ENCODE data around the gene IL1B.

Gene IL1B

DNA sequence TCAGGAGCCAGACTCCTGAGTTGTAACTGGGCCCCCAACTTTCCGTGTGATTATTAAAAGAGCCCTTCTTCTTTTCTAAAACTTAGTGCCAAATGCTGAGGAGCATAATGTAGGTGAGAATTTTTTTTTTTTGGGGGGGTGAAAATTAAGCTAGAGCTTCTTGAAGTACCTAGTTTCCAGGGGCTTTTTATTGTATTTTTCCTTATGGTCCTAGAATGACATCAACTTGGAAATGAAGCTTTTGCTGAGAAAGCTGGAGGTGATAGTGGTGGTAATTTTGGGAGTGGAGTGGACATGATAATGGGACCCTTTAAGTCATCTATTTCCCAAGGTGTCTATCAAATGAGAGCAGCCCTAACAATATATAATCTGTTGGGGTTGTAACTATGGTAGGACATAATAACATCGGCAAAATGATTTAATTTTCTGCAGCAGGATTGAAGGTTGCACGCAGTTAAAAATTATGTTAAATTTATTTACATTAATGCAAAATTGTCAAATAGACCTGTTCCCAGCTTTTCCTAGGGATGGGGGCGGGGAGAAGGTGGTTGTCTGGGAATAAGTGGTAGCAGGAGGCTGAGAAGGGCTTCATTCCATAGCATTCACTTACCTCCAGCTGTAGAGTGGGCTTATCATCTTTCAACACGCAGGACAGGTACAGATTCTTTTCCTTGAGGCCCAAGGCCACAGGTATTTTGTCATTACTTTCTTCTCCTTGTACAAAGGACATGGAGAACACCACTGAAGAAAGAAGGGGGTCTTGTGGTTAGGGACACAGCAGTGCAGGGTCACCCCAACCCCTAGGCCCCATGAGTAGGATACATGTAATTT, 5.7 kb downstream of the IL1B start:
- Histone ChIP-seq H3K4me1 (ENCODE audit: control insufficient read depth in 1 of 2, insufficient read depth in 2 of 2, low read length in 2 of 2) (peaks cover 0 to 5% of the 10 kb centered on the region in 2 experiments), H3K4ac (ENCODE audit: low read depth, low read length) (no peak overlapping the region), H4K12ac (ENCODE audit: low read depth, low read length) (no peak overlapping the region), H2BK5ac (ENCODE audit: low read depth, low read length, poor library complexity) (no peak overlapping the region), H4K91ac (ENCODE audit: low read depth, low read length) (no peak overlapping the region), H3K27me3 (ENCODE audit: insufficient read depth, low read length) (no peaks in the 10 kb centered on the region), H3K79me1 (ENCODE audit: low read length) (no peaks in the 10 kb centered on the region), H2BK120ac (ENCODE audit: insufficient read depth, low read length, poor library complexity) (no peak overlapping the region), H3K4me3 (ENCODE audit: low read depth, low read length) (no peak overlapping the region), H3K9me3 (ENCODE audit: insufficient read depth, low read depth, low read length) (no peaks in the 10 kb centered on the region), H2BK12ac (ENCODE audit: low read length) (no peak overlapping the region), H3K79me2 (ENCODE audit: control insufficient read depth, insufficient read depth, low read length, poor library complexity) (no peaks in the 10 kb centered on the region), H3K9ac (ENCODE audit: low read length) (no peak overlapping the region), H2AK5ac (ENCODE audit: low read length) (no peak overlapping the region), H3K23ac (ENCODE audit: low read length) (no peak overlapping the region), H2AFZ (ENCODE audit: insufficient read depth, low read length, poor library complexity) (no peak overlapping the region), H3K27ac (ENCODE audit: low read depth, low read length) (no peak overlapping the region), H3K14ac (ENCODE audit: low read length) (no peak overlapping the region), H3K18ac (ENCODE audit: low read length) (no peak overlapping the region), H3K4me2 (ENCODE audit: low read length) (no peak overlapping the region), H3K36me3 (ENCODE audit: control insufficient read depth in 1 of 2, insufficient read depth in 2 of 2, low read length in 2 of 2) (no peaks in the 10 kb centered on the region), H4K8ac (ENCODE audit: low read depth, low read length) (no peak overlapping the region)
- no CpG with 5 or more reads among the region's 5 CpGs for WGBS (ENCODE audit: extremely low coverage, insufficient coverage, insufficient read length)
- no peak for DNase-seq

DNA sequence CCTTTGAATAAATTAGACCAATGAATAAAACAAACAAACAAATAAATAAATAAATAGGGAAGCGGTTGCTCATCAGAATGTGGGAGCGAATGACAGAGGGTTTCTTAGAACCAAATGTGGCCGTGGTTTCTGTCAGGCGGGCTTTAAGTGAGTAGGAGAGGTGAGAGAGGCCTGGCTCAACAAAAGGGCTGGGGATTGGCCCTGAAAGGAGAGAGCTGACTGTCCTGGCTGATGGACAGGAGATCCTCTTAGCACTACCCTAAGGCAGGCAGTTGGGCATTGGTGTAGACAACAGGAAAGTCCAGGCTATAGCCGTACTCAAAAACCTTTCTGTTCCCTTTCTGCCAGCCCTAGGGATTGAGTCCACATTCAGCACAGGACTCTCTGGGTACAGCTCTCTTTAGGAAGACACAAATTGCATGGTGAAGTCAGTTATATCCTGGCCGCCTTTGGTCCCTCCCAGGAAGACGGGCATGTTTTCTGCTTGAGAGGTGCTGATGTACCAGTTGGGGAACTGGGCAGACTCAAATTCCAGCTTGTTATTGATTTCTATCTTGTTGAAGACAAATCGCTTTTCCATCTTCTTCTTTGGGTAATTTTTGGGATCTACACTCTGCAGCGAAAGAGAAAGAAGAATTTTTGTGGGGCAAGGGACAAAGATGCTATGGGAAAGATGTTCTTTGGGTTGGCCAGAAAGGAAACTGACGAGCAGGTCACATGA, 6.5 kb downstream of the IL1B start:
- Histone ChIP-seq H3K18ac (ENCODE audit: low read length) (no peak overlapping the region), H3K4me1 (ENCODE audit: control insufficient read depth in 1 of 2, insufficient read depth in 2 of 2, low read length in 2 of 2) (peaks cover 0 to 5% of the 10 kb centered on the region in 2 experiments), H3K79me2 (ENCODE audit: control insufficient read depth, insufficient read depth, low read length, poor library complexity) (no peaks in the 10 kb centered on the region), H3K27ac (ENCODE audit: low read depth, low read length) (no peak overlapping the region), H3K36me3 (ENCODE audit: control insufficient read depth in 1 of 2, insufficient read depth in 2 of 2, low read length in 2 of 2) (no peaks in the 10 kb centered on the region), H3K79me1 (ENCODE audit: low read length) (no peaks in the 10 kb centered on the region), H2BK5ac (ENCODE audit: low read depth, low read length, poor library complexity) (no peak overlapping the region), H2AK5ac (ENCODE audit: low read length) (no peak overlapping the region), H3K9me3 (ENCODE audit: insufficient read depth, low read depth, low read length) (no peaks in the 10 kb centered on the region), H3K14ac (ENCODE audit: low read length) (no peak overlapping the region), H2BK12ac (ENCODE audit: low read length) (no peak overlapping the region), H4K91ac (ENCODE audit: low read depth, low read length) (no peak overlapping the region), H4K8ac (ENCODE audit: low read depth, low read length) (no peak overlapping the region), H3K4ac (ENCODE audit: low read depth, low read length) (no peak overlapping the region), H3K4me3 (ENCODE audit: low read depth, low read length) (no peak overlapping the region), H3K9ac (ENCODE audit: low read length) (no peak overlapping the region), H2BK120ac (ENCODE audit: insufficient read depth, low read length, poor library complexity) (no peak overlapping the region), H2AFZ (ENCODE audit: insufficient read depth, low read length, poor library complexity) (no peak overlapping the region), H4K12ac (ENCODE audit: low read depth, low read length) (no peak overlapping the region), H3K27me3 (ENCODE audit: insufficient read depth, low read length) (no peaks in the 10 kb centered on the region), H3K23ac (ENCODE audit: low read length) (no peak overlapping the region), H3K4me2 (ENCODE audit: low read length) (no peak overlapping the region)
- WGBS (ENCODE audit: extremely low coverage, insufficient coverage, insufficient read length): no CpG with 5 or more reads among the region's 10 CpGs
- no peak for DNase-seq

DNA sequence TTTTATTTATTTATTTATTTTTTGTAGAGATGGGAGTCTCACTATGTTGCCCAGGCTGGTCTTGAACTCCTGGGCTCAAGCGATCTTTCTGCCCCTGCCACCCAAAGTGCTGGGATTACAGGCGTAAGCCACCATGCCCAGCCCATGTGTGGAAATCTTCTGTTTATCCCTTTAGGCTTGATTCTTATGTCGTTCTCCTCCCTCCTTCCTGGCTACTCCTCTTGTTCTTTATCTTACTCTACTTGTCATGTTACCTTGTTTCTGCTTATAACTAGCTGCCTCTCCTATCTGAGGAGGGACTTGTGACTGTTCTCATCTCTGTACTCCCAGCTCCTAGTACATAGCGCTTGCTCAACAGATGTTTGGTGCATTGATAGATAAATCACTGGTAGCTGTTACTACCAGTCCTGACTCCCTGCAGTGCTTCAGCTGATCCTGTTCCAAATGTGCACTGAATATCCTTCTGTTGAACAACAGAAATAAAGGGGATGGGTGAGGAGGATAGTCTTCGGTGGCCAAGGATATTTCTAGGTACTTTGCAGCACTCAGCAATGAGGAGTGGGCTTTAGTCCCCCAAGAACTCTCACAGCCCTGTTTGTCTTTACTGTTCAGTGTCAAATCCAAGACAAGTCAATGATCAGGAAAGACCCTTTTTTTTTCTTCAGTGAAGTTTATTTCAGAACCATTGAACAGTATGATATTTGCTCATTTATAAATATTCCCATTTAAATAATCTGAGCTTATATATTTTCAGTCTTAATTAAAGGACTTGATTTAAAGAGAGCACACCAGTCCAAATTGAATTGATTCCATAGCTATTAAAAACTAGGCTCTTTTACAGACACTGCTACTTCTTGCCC, 7.2 kb downstream of the IL1B start:
- no peak overlapping the region for H2BK12ac ChIP-seq (ENCODE audit: low read length)
- no peak overlapping the region for H2AFZ ChIP-seq (ENCODE audit: insufficient read depth, low read length, poor library complexity)
- H3K4me2 ChIP-seq (ENCODE audit: low read length): no peak overlapping the region
- H3K79me2 ChIP-seq (ENCODE audit: control insufficient read depth, insufficient read depth, low read length, poor library complexity): no peaks in the 10 kb centered on the region
- H3K9ac ChIP-seq (ENCODE audit: low read length): no peak overlapping the region
- no peak for DNase-seq
- H2AK5ac ChIP-seq (ENCODE audit: low read length): no peak overlapping the region
- H4K8ac ChIP-seq (ENCODE audit: low read depth, low read length): no peak overlapping the region
- WGBS (ENCODE audit: extremely low coverage, insufficient coverage, insufficient read length): no CpG with 5 or more reads among the region's 5 CpGs
- H3K4me1 ChIP-seq (ENCODE audit: control insufficient read depth in 1 of 2, insufficient read depth in 2 of 2, low read length in 2 of 2): peaks cover 0 to under 1% of the 10 kb centered on the region in 2 experiments
- H3K14ac ChIP-seq (ENCODE audit: low read length): no peak overlapping the region
- H3K36me3 ChIP-seq (ENCODE audit: control insufficient read depth in 1 of 2, insufficient read depth in 2 of 2, low read length in 2 of 2): no peaks in the 10 kb centered on the region
- no peak overlapping the region for H3K23ac ChIP-seq (ENCODE audit: low read length)
- H4K91ac ChIP-seq (ENCODE audit: low read depth, low read length): no peak overlapping the region
- no peaks in the 10 kb centered on the region for H3K79me1 ChIP-seq (ENCODE audit: low read length)
- H4K12ac ChIP-seq (ENCODE audit: low read depth, low read length): no peak overlapping the region
- H3K18ac ChIP-seq (ENCODE audit: low read length): no peak overlapping the region
- peaks cover 2% of the 10 kb centered on the region for H3K9me3 ChIP-seq (ENCODE audit: insufficient read depth, low read depth, low read length)
- no peak overlapping the region for H3K4me3 ChIP-seq (ENCODE audit: low read depth, low read length)
- H3K27me3 ChIP-seq (ENCODE audit: insufficient read depth, low read length): no peaks in the 10 kb centered on the region
- H3K27ac ChIP-seq (ENCODE audit: low read depth, low read length): no peak overlapping the region
- H3K4ac ChIP-seq (ENCODE audit: low read depth, low read length): no peak overlapping the region
- H2BK5ac ChIP-seq (ENCODE audit: low read depth, low read length, poor library complexity): no peak overlapping the region
- no peak overlapping the region for H2BK120ac ChIP-seq (ENCODE audit: insufficient read depth, low read length, poor library complexity)

DNA sequence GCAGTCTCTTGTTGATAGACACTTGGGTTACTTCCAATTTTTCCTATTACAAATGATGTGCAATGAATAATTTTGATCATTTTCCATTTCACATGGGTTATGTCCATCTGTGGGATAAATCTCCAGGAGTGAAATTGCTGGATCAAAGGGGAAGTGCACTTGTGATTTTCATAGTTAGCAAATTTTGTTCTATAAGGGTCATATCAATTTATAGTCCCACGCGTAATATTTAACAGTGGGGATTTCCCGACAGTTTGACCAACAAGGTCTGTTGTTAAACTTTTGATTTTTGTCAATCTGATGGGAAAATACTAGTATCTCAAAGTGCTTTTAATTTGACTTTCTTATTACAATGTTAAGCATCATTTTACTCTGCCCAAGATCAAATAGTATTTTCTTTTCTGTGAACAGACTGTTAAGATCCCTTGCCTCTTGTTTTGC, 8.3 kb downstream of the IL1B start:
- H3K9me3 ChIP-seq (ENCODE audit: insufficient read depth, low read depth, low read length): peaks cover 2% of the 10 kb centered on the region
- H4K12ac ChIP-seq (ENCODE audit: low read depth, low read length): no peak overlapping the region

More for the DNA sequence above, 8.3 kb downstream of the IL1B start:
- Histone ChIP-seq H3K9ac (ENCODE audit: low read length) (no peak overlapping the region), H2BK120ac (ENCODE audit: insufficient read depth, low read length, poor library complexity) (no peak overlapping the region), H3K36me3 (ENCODE audit: control insufficient read depth in 1 of 2, insufficient read depth in 2 of 2, low read length in 2 of 2) (no peaks in the 10 kb centered on the region), H3K4me1 (ENCODE audit: control insufficient read depth in 1 of 2, insufficient read depth in 2 of 2, low read length in 2 of 2) (no peaks in the 10 kb centered on the region), H3K18ac (ENCODE audit: low read length) (no peak overlapping the region), H3K79me1 (ENCODE audit: low read length) (no peaks in the 10 kb centered on the region), H3K4ac (ENCODE audit: low read depth, low read length) (no peak overlapping the region), H3K14ac (ENCODE audit: low read length) (no peak overlapping the region), H4K91ac (ENCODE audit: low read depth, low read length) (no peak overlapping the region), H3K4me2 (ENCODE audit: low read length) (no peak overlapping the region), H4K8ac (ENCODE audit: low read depth, low read length) (no peak overlapping the region), H3K27me3 (ENCODE audit: insufficient read depth, low read length) (no peaks in the 10 kb centered on the region), H3K27ac (ENCODE audit: low read depth, low read length) (no peak overlapping the region), H2BK12ac (ENCODE audit: low read length) (no peak overlapping the region), H2AFZ (ENCODE audit: insufficient read depth, low read length, poor library complexity) (no peak overlapping the region), H3K23ac (ENCODE audit: low read length) (no peak overlapping the region), H2AK5ac (ENCODE audit: low read length) (no peak overlapping the region), H3K79me2 (ENCODE audit: control insufficient read depth, insufficient read depth, low read length, poor library complexity) (no peaks in the 10 kb centered on the region), H3K4me3 (ENCODE audit: low read depth, low read length) (no peak overlapping the region), H2BK5ac (ENCODE audit: low read depth, low read length, poor library complexity) (no peak overlapping the region)
- no peak for DNase-seq
- WGBS (ENCODE audit: extremely low coverage, insufficient coverage, insufficient read length): no CpG with 5 or more reads among the region's 3 CpGs

Data from trophoblast cell (in vitro differentiated cells and primary cell).